Measurements from ENCODE around the gene DIABLO.
"Not testable (repeated sequence)": the region's sequence is repeated elsewhere in the genome, so short reads cannot be mapped to it uniquely, and the experiment has no call there.

The DIABLO gene

GRCh38 chr12:122208073-122208820 lies 17.6 kb downstream of the DIABLO start:
- no peak for DNase-seq

GRCh38 chr12:122207391-122207790 lies 18.5 kb downstream of the DIABLO start:
- DNase-seq = no peak

GRCh38 chr12:122206976-122207375 lies 18.9 kb downstream of the DIABLO start:
- DNase-seq = no peak

DNA sequence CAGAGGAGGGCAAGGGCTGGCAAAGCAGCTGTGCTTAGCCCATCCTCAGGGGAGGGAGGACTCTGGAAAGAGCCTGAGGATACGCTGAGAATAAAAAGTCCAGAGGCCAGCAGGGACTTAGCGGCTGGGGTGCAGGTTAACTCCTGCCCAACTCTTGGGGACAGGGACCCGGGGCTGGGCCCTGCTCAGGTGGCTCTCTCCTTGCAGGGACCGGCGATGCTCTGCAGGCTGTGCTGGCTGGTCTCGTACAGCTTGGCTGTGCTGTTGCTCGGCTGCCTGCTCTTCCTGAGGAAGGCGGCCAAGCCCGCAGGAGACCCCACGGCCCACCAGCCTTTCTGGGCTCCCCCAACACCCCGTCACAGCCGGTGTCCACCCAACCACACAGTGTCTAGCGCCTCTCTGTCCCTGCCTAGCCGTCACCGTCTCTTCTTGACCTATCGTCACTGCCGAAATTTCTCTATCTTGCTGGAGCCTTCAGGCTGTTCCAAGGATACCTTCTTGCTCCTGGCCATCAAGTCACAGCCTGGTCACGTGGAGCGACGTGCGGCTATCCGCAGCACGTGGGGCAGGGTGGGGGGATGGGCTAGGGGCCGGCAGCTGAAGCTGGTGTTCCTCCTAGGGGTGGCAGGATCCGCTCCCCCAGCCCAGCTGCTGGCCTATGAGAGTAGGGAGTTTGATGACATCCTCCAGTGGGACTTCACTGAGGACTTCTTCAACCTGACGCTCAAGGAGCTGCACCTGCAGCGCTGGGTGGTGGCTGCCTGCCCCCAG lies 19.6 kb downstream of the DIABLO start:
- DNase-seq = no peak

- no peak for DNase-seq
These were observed 20.6 kb downstream of the DIABLO start for GRCh38 chr12:122205053-122205925.

- peak; percentile 31 for DNase-seq
These were observed 21.4 kb downstream of the DIABLO start for GRCh38 chr12:122204167-122205052.

- DNase-seq = peak; percentile 66
These were observed 22.3 kb downstream of the DIABLO start, which contains the start of gene B3GNT4 for GRCh38 chr12:122203301-122204166. TSS of gene B3GNT4 (plus strand) at chr12:122203709. CDS start at chr12:122204619, 910 bp downstream.

DNA sequence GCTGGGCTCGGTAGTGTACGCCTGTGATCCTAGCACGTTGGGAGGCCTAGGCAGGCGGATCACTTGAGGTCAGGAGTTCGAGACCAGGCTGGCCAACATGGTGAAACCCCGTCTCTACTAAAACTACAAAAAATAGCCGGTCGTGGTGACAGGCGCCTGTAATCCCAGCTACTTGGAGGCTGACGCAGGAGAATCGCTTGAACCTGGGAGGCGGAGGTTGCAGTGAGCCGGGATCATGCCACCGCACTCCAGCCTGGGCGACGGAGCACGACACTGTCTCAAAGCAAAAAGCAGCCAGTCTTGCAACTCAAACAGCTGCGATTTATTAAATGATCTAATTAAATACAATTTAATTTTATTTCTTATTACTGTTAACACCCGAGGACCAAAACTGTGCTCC lies 23.0 kb downstream of the DIABLO start:
- DNase-seq = not testable (repeated sequence)

DNA sequence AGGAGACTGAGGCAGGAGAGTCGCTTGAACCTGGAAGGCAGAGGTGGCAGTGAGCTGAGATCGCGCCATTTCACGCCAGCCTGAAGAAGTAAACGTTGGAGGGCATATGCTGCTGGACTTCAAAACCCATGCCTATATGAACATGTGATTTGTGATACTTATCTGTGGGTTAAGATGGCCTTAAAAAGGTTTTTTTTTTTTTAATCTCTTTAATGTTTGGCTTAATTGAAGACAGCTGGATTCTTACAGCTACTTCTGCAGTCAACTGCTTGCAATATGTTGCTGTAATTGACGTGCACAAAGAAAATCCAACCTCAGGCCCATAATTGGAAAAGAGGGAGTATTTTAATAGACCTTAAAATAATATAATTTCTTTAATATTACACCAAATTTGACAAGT lies 23.8 kb downstream of the DIABLO start:
- DNase-seq = no peak

GRCh38 chr12:122201381-122201780 lies 24.5 kb downstream of the DIABLO start:
- no peak for DNase-seq

DNA sequence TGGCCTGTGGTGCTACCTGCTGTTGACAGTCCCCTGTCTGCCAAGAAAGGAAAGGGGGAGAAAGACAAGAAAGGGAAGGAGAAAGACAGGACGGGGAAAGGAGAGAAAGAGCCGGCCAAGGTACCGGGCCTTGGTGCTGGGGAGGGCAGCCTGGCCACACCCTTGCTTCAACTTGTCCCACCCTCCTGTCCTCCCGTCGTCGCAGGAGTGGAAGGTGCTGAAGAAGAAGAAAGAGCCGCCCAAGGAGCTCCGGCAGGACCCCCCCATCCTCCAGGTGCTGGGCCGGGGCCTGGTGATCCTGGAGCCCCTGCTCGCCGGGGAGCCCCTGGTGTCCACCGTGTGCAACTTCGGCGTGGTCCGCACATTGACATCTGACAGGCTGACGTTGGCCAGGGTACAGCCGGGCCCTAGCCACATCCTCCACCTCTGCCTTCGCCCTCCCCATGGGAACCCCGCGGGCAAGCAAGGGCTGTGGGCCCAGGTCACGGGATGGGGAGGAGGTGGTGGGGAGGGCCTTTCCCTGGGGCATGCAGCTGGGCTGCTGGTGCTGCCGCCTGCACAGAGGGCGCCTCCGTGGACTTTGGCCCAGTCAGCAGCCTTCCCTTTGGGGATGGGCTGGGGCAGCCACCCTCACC lies 25.2 kb downstream of the DIABLO start:
- DNase-seq = no peak

GRCh38 chr12:122199484-122200355 lies 26.1 kb downstream of the DIABLO start:
- DNase-seq = no peak

GRCh38 chr12:122197612-122197966 lies 28.3 kb downstream of the DIABLO start:
- no peak for DNase-seq

- DNase-seq = no peak
These were observed 30.4 kb downstream of the DIABLO start for GRCh38 chr12:122195405-122195804.

DNA sequence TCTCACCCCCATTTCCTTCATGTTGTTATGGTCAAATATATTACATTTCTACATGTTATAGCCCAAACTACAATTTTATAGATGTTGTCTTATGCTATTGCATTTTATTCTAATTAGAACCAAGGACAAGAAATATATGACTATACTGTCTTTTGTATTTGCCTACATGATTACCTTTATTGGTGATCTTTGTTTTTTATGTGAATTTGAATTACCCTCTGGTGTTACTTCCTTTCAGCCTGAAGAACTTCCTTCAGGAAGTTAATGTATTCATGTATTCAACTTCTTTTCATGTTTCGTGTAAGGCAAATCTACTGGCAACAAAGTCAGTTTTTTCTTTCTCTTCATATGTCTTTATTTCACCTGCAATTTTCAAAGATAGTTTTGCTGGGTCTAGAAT lies 31.0 kb downstream of the DIABLO start:
- DNase-seq = no peak

DNA sequence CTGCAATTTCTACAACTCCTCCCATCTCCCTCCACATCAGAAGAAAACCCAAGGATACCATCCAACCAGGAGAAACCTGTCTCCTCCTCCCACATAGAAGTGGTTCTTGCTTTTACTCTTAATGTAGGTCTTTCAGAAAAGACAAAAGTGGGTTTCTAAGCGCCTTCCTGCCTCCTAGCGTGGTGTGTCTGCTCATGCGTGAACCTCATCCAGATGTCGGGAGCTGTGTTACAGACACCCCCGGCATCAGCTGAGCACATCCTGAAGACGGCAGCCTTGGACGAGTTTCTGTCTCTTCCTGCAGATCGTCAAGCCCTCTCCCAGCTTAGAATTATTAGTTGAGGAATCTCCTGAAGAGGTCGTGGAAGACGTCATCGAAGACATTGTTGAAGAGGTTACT lies 33.4 kb downstream of the DIABLO start:
- DNase-seq = no peak

GRCh38 chr12:122190842-122191668 lies 34.8 kb downstream of the DIABLO start:
- DNase-seq = peak; percentile 32

- DNase-seq = no peak
These were observed 36.0 kb downstream of the DIABLO start for GRCh38 chr12:122189626-122190475.
